NCI-H748 (cell line): ENCODE results near the gene CELF6.

Experiments
- DNase-seq: peaks from one replicate; lab custom pipeline; 2025; ENCODE audit not compliant: unreplicated experiment; lab: John Stamatoyannopoulos, UW

Gene CELF6

DNA sequence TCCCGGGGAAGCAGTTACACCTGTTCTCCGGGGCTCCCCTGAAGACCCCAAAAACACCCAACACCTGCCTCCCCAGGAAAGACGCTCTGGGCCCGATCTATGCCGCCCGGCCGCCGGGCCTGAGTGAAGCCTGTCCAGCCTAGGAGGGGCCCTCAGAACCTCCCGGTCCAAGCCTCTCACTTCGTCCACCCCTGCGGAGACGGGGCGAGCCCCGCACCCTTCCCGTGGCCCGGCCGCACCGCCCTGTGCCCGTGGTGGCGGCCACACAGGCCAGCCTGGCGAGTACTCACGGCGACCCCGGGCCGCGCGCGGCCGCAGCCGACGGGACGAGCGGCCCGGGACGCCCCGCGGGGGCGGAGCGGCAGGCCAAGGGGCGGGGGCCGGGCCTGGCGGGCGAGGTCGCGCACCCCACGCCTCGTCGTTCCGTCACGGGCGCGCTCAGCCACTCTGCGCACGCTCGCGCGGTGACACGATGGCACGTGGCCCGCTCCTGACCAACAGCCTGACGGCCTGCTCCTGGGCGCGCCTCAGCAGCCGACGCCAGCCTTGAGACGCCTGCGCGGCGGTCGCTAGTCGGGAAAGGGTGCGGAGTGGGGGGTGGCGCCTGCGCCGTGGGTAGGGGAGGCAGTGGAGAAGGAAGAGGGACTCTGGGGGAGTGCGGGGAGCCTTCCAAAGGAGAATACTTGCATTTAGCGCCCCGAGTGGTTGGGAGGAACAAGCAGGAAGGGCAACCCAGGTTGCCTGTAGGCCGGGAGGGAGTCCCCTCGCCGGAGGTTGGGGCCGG lies 47.6 kb downstream of the CELF6 start, which contains the start of gene PARP6:
PARP6 (minus strand) TSS at position 342 of the 784 bp plus-strand sequence. CDS start 5,077 bp downstream, outside the sequence.
- peak; percentile 96 for DNase-seq

DNA sequence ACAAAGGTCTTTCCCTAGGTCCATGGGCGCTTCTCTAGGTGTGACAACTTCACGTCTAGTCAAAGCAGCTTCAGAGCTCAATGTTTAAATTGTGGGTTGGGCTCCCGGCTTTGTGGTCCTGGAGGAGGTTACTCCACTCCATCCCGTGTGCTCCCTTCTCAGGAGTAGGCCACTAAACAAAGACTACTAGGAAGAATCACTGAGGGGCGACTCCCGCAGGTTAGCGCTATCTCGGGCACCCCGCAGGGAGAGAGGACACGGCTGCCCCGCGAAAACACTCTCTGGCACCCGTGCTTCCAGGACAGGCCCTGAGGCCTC lies 48.1 kb downstream of the CELF6 start:
- peak; percentile 25 for DNase-seq

DNA sequence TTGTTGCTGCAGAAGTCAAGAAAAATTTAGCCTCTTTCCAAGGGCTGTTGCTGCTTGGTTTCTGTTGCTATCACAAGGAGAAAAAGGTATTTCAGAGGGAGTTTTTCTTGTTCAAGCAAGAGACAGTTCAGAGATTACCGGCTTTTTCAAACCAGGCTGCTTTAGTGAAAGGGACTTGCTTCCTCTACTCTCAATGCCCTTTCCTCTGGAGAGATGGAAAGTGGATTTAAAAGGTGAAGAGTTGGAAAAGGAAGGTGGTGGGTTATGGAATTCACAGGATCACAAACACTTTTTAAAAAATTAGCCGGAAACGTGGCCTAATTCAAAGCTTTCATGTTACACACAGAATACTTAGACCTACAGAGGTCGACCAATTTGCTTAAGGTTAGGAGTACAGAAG lies 48.7 kb downstream of the CELF6 start:
- no peak for DNase-seq

DNA sequence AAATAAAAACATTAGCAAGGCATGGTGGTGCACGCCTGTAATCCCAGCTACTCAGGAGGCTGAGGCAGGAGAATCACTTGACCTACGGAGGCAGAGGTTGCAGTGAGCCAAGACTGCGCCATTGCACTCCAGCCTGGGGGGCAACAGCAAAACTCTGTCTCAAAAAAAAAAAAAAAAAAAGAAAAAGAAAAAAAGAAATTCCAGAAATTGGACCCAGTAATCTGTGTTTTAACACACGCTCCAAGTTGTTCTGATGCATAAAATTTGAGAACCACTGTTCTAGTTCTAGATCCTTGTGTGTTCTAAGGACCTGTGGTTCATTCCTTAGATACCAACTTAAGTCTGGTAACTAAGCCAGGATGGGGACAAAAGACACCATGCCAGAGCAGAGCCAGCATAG lies 50.2 kb downstream of the CELF6 start:
- no peak for DNase-seq

DNA sequence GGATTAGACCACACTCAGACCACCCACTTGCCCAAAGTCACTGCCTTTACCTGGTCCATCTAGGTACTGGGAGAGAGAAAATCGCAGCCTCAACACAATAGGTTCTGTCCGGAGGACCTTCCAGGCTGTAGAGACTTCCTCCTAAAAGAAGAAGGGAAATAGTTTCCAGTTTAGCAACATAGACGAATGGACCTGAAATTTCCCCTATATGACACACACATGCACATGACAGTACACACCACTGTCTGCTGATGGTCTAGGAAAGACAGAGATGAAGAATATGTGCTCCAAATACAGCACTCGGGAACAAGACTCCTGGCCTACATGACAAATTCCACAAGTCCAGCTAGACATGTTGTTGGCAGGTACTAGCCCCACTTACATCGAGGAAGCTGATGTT lies 54.9 kb downstream of the CELF6 start:
- no peak for DNase-seq

DNA sequence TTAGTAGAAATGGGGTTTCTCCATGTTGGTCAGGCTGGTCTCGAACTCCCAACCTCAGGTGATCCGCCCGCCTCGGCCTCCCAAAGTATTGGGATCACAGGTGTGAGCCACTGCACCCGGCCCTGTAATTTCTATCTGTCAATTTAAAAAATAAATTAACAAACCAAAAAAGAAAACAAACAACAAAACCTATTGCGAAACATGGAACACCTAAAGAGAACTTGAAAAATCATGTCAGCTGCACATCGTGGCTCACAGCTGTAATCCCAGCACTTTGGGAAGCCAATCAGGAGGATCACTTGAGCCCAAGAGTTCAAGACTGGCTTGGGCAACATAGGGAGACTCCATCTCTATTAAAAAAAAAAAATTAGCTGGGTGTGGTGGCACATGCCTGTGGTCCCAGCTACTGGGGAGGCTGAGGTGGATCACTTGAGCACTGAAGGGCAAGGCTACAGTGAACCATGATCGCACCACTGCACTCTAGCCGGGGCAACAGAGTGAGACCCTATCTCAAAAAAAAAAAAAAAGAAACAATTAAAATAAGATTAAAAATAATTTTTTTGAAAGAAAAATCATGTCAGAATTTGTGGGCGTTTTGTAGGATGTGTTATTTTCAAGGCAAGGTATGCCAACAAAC lies 67.2 kb downstream of the CELF6 start:
- DNase-seq = no peak

DNA sequence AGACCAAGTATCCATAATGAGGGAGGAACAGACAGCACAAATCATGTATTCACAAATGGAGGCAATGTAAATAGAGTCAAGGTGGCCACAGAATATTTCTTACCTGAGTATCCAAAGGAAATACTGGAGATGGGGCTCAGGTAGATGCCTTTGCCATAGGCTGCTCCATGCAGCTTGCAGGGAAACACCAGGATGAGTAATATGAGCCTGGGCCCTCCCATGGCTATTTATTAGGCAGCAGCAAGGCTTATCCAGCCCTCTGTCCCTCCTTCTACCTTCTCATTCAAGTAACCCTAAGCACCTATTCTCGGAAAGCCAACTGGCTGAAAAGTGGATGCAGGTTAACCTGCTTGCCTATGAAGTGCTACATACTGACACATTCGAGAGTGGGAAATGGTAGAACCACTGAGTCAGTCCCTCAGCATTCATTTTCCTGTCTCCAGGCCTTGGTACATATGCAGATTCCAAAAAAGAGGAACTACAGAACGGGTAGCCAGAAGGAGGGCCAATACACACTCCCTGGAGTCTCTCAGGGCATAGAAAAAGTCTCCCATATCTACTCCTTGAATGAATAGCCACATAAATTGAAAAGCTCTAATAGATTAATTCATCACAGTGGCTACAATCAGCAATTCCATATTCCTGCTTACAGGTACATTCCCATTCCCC lies 70.7 kb downstream of the CELF6 start:
- DNase-seq = no peak

DNA sequence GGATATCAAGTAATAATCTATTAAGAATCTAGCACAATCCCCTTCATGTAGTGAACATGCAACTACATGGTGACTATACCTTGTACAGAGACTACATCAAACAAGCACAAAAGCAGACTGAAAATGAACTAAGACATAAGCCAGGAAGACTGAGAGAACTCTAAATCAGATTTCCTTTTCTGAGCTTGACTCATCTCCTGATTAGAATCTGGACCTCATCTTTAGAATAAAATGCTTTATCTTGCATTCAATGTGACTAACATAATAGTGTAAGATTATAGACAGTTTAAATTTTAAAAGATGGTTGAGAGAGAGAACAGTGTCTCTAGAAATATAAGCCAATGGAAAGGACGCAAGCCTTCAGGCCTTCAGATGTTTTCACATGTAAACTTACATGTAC lies 71.4 kb downstream of the CELF6 start:
- no peak for DNase-seq

DNA sequence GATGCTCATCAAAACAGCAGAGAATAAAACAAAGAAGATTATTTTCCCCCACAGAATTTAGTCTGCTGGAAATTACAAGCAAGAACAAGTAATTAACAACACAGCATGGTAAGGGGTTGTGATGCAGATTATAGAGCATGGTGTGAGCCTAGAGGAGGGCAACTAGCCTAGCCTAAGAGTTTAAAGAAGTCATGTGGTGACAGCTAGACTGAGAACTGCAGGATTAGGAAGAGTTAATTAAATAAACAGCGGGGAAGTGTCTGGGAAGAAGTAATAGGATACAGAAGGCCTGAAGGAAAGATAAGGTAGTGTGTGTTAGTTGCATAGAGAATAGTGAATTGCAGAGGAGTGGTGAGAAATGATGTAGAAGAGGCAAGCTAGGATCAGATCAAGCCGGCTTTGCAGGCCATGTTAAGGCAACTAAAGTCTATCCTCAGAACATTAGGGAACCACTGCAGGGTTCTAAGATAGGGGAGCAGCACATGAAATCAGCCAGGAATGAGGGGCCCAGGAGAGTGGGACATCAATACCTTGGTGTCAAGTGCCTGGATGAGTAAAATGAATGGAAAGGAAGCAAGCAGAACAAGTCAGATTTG lies 77.1 kb downstream of the CELF6 start:
- DNase-seq = no peak

DNA sequence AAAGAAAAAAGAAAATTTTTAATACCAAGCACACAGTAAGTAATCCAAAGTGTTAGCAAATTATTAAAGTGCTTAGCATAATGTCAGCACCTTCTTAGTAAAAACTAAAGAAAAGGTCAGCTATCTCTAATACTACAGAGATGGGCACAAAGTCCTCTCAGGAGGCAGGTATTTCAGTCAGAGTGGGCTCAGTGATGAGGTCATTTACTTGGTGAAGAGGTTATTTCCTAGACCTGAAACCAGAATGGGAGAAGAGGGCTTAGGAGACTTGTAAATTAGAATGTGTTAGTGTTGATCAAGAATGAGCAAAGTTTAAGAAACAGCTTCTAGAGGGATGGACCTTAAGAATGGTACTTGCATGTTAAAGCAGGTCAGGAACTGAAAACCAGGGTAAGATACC lies 80.3 kb downstream of the CELF6 start:
- no peak for DNase-seq

DNA sequence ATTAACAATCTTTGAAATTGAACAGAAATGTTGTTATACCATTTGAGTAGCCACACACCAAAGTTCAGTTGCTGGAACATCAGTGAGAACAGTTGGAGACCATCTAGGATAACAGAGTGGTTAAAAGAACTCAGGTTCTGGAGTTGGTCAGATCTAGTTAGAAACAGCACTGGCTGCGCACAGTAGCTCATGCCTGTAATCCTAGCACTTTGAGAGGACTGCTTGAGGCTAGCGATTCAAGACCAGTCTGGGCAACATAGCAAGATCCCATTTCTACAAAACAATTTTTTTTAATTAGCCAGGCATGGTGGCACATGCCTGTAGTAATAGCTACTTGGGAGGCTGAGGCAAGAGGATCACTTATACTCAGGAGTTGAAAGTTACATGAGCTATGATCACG lies 81.4 kb downstream of the CELF6 start:
- DNase-seq = no peak

DNA sequence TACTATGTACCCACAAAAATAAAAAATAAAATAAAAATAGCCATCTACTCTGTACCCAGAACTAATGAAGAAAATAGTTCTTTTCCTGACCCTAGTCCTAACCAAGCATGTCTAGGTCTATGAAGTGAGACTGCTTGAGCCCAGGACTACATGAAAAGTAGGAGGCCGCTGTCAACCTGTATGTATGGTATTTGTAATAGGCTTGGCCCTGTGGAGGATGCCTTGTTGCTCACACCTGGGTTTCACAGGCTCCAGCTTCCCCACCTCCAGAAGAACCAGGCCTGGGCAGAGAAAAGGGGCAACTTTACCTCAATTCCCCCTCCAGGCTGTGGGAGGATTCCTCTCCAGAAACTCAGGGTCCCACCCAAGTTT lies 82.1 kb downstream of the CELF6 start:
- DNase-seq = no peak

DNA sequence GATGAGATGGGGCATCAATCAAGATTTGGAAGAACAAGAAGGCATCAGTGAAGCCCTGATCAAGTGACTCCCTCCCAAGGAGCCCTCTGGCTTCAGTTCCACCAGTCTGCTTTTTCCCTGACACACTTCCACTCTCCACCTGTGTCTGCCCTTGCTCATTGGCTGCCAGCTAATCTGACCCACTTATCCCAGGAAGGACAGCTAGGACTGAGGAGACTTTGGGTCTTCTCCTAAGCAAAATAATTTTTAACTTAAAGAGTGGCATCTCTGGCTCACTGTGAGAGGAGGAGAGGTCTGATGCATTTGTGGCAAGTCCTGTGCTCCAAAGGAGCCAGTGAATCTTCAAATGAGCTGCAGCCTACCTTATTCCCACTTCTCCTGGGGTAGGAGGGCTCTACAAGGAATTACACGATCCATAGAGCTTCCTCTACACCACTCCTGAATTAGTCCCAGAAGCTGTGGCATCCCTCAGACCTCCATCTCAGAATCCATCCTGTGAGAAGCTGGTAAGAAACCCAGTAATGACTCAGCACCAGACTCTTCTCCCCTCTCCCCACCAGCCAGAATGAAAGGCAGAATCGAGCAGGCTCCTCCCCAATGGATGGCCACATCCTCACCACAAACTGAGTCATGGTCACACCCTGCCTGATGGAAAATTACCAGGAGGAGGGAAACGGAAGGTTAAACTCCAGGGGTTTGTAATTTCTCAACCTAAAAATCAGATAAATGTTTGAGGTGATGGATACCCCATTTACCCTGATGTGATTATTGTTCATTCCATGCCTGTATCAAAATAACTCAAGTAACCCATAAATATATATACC lies 82.7 kb downstream of the CELF6 start:
- no peak for DNase-seq

DNA sequence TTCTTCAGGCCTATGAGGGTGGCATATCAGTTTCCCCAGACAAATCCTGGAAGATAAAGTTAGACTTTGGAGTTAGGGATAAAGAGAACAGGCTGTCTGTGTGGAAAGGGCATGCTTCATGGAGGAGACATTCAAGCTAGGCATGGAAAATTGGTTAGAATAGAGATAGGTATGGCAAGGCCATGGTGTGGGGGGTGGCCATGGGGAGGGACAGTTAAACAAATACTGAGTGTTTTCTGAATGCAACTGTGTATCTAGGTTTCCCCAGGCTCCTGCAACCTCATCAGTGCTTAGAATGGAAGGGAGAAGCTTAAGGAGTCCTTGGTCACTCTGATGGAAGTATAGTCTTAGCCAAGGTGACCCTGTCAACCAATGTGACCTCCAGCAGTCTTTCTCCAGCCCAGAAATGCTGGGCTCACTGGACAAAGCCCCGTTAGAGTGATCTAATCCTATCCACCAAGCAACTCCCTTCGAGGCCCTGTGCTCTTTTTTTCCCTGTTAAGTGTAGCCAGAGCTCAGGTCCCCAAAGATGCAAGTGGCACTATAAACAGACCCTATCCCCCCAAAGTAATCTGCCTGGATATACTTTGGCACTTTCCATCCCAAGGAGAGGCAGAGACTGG lies 83.5 kb downstream of the CELF6 start:
- no peak for DNase-seq

DNA sequence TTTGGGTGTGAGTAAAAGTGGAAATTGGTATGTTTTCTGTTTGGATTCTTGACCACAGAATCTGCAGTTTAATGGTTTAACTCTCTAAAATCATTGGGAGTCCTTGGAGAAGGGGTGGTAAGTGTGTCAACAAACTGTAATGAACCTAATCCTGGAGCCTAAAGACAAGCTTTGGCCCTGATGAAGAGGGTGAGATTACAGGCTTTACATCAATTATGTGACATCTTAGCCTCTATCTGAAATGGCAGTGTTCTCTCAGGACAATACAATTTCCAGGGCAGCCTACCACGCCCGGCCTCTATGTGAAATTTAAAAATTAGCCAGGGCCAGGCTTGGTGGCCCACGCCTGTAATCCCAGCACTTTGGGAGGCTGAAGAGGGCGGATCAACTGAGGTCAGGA lies 84.7 kb downstream of the CELF6 start:
- no peak for DNase-seq
